ENCODE data around the gene SUGCT. TPM values are rescaled to one million over a fixed set of nuclear protein-coding genes. Genes with fewer than 3 reads are reported as not detected.

Gene SUGCT
- total RNA-seq, 1 experiment from 2014 or later = 1.5 TPM

DNA sequence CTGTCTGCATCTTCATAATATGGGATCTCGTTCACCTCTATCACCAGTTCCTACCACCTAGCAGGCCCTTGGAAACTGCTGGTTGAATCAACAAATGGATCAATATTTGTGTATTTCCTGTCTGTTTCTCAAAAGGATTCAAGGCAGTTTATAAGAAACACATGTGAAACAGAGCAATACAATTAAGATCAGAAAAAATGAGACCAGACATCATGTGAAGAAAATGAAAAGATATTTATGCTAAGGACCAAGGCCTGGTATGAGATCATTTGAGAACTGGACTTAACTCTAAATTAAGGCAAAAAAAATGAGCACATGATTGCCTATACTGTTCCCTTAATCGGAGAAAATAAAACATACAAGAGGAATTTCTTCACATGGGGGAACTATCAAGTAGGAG is 589.0 kb downstream of the SUGCT start:
- Histone ChIP-seq H3K4me3 (ENCODE audit: low read depth, low read length, poor library complexity, severe bottlenecking) (no peak overlapping the region), H3K27ac (ENCODE audit: low read depth, low read length, poor library complexity, severe bottlenecking) (no peak overlapping the region), H3K36me3 (ENCODE audit: insufficient read depth, low read length, poor library complexity, severe bottlenecking) (no peaks in the 10 kb centered on the region), H3K9me3 (ENCODE audit: low read depth, low read length, poor library complexity, severe bottlenecking) (no peaks in the 10 kb centered on the region), H3K4me1 (ENCODE audit: insufficient read depth, low read length, poor library complexity, severe bottlenecking) (no peaks in the 10 kb centered on the region), H3K27me3 (replicated peaks; ENCODE audit: insufficient read depth, low read depth, low read length, poor library complexity) (no peaks in the 10 kb centered on the region)
- ChIA-PET CTCF (no interaction called here), POLR2A (ENCODE audit: low non-redundant PET) (no interaction called here)
- TF ChIP-seq EZH2 (IDR thresholded peaks at IDR 0.05; ENCODE audit: borderline replicate concordance, low read depth, low read length, poor library complexity, severe bottlenecking) = no peak
- TF ChIP-seq, protein P1, sequence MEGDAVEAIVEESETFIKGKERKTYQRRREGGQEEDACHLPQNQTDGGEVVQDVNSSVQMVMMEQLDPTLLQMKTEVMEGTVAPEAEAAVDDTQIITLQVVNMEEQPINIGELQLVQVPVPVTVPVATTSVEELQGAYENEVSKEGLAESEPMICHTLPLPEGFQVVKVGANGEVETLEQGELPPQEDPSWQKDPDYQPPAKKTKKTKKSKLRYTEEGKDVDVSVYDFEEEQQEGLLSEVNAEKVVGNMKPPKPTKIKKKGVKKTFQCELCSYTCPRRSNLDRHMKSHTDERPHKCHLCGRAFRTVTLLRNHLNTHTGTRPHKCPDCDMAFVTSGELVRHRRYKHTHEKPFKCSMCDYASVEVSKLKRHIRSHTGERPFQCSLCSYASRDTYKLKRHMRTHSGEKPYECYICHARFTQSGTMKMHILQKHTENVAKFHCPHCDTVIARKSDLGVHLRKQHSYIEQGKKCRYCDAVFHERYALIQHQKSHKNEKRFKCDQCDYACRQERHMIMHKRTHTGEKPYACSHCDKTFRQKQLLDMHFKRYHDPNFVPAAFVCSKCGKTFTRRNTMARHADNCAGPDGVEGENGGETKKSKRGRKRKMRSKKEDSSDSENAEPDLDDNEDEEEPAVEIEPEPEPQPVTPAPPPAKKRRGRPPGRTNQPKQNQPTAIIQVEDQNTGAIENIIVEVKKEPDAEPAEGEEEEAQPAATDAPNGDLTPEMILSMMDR (conservative IDR thresholded peaks at IDR 0.05; ENCODE audit: low read depth, low read length) = no peak
- intact Hi-C loops (cut with micrococcal nuclease; ENCODE audit: unreplicated experiment) = no loop called here
- no TSS peak for BruUV-seq (replicated peaks)
- no peak for DNase-seq (ENCODE audit: low spot score)

DNA sequence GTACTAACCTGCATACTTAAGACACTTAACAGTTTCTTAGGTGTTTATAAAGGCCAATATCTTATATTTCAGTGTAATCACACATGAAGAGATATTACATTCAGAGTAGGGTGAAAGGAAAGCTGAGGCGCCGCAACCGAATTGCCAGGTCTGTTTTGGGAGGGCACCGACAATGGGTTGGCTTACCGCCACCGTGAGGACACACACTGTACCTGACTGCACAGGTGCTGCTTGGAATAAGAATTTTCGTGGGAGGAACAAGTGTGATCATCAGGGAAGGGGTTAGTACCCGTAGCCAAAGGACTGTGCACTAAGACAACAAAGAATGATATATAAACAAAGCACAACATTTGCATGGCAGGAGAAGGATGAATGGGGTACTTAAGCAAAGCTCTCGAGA is 591.8 kb downstream of the SUGCT start:
- no peak overlapping the region for H3K4me3 ChIP-seq (ENCODE audit: low read depth, low read length, poor library complexity, severe bottlenecking)
- no peaks in the 10 kb centered on the region for H3K27me3 ChIP-seq (replicated peaks; ENCODE audit: insufficient read depth, low read depth, low read length, poor library complexity)
- TF ChIP-seq, protein P1 (conservative IDR thresholded peaks at IDR 0.05; ENCODE audit: low read depth, low read length) = no peak
- TF ChIP-seq EZH2 (IDR thresholded peaks at IDR 0.05; ENCODE audit: borderline replicate concordance, low read depth, low read length, poor library complexity, severe bottlenecking) = no peak
- no TSS peak for BruUV-seq (replicated peaks)
- no peaks in the 10 kb centered on the region for H3K9me3 ChIP-seq (ENCODE audit: low read depth, low read length, poor library complexity, severe bottlenecking)
- no peak overlapping the region for H3K27ac ChIP-seq (ENCODE audit: low read depth, low read length, poor library complexity, severe bottlenecking)
- no peak for DNase-seq (ENCODE audit: low spot score)
- intact Hi-C loops (cut with micrococcal nuclease; ENCODE audit: unreplicated experiment) = no loop called here
- POLR2A ChIA-PET (ENCODE audit: low non-redundant PET) = no interaction called here
- H3K4me1 ChIP-seq (ENCODE audit: insufficient read depth, low read length, poor library complexity, severe bottlenecking) = no peaks in the 10 kb centered on the region
- CTCF ChIA-PET = no interaction called here
- H3K36me3 ChIP-seq (ENCODE audit: insufficient read depth, low read length, poor library complexity, severe bottlenecking) = no peaks in the 10 kb centered on the region

DNA sequence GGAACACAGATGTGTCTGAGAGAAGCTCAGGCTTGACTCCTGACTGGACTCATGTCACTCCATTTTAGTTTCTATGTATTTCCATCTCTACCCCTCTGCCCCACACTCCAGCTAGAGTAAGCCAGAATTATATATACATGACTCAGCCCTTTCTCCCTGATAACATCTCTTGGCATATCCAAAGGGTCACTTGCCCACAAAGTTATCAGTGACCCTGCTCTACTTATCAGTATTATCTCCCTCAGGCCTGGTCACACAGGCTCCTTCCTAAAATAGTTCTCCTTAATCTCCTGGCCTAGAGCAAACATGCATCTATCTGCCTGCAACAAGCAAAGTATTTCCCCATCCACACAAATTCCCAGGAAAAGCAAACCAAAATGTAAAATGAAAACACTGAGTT is 598.3 kb downstream of the SUGCT start:
- no TSS peak for BruUV-seq (replicated peaks)
- H3K27ac ChIP-seq (ENCODE audit: low read depth, low read length, poor library complexity, severe bottlenecking) = no peak overlapping the region
- ChIA-PET CTCF (no interaction called here), POLR2A (ENCODE audit: low non-redundant PET) (no interaction called here)
- no peak for DNase-seq (ENCODE audit: low spot score)
- no peaks in the 10 kb centered on the region for H3K4me1 ChIP-seq (ENCODE audit: insufficient read depth, low read length, poor library complexity, severe bottlenecking)
- H3K4me3 ChIP-seq (ENCODE audit: low read depth, low read length, poor library complexity, severe bottlenecking) = no peak overlapping the region
- no peaks in the 10 kb centered on the region for H3K27me3 ChIP-seq (replicated peaks; ENCODE audit: insufficient read depth, low read depth, low read length, poor library complexity)
- TF ChIP-seq, protein P1 (conservative IDR thresholded peaks at IDR 0.05; ENCODE audit: low read depth, low read length) = no peak
- no peak for TF ChIP-seq EZH2 (IDR thresholded peaks at IDR 0.05; ENCODE audit: borderline replicate concordance, low read depth, low read length, poor library complexity, severe bottlenecking)
- intact Hi-C loops (cut with micrococcal nuclease; ENCODE audit: unreplicated experiment) = no loop called here
- H3K36me3 ChIP-seq (ENCODE audit: insufficient read depth, low read length, poor library complexity, severe bottlenecking) = no peaks in the 10 kb centered on the region
- no peaks in the 10 kb centered on the region for H3K9me3 ChIP-seq (ENCODE audit: low read depth, low read length, poor library complexity, severe bottlenecking)

Data from A673 (cell line).